WERI-Rb-1 (cell line): ENCODE results near the gene TPST2.

Source experiments
- DNase-seq: peaks from one replicate; pipeline ENCODE4 v3.0.0-alpha.2; 2020
- H3K27ac ChIP-seq: fragments of 250-450 bp; sonication (Bioruptor Pico); 2 replicates; pipeline ENCODE4 v1.5.1; 2020; ENCODE audit warnings: mild to moderate bottlenecking, moderate library complexity
- H3K27me3 ChIP-seq: fragments of 250-450 bp; sonication (Bioruptor Pico); 2 replicates; pipeline ENCODE4 v1.5.1; 2021; ENCODE audit warnings: mild to moderate bottlenecking, low read depth, moderate library complexity; ENCODE audit not compliant: insufficient read depth, severe bottlenecking
- H3K36me3 ChIP-seq: fragments of 250-450 bp; sonication (Bioruptor Pico); 2 replicates; pipeline ENCODE4 v1.5.1; 2020; ENCODE audit warnings: mild to moderate bottlenecking, moderate library complexity
- H3K4me3 ChIP-seq: 2 replicates; pipeline ENCODE4 v1.5.1; 2011; ENCODE audit warnings: low read depth, mild to moderate bottlenecking, control low read depth, low read length
- H3K9me3 ChIP-seq: fragments of 250-450 bp; sonication (Bioruptor Pico); 2 replicates; pipeline ENCODE4 v1.5.1; 2021; ENCODE audit warnings: mild to moderate bottlenecking, moderate library complexity; ENCODE audit not compliant: severe bottlenecking
- TF ChIP-seq, protein P1 (sequence below): IDR thresholded peaks from 2 replicates; pipeline ENCODE4 v1.5.1; 2011; ENCODE audit warnings: low read depth, mild to moderate bottlenecking, control low read depth, inconsistent platforms, low read length

TPST2 gene

GRCh38 chr22:26620197-26620596 is 30.3 kb upstream of the TPST2 start:
- H3K27ac ChIP-seq, result no peak overlapping the region
- no peak overlapping the region for H3K4me3 ChIP-seq
- DNase-seq, result no peak
- H3K27me3 ChIP-seq, result no peaks in the 10 kb centered on the region
- H3K36me3 ChIP-seq, result no peaks in the 10 kb centered on the region
- H3K9me3 ChIP-seq, result no peaks in the 10 kb centered on the region
- TF ChIP-seq, protein P1, sequence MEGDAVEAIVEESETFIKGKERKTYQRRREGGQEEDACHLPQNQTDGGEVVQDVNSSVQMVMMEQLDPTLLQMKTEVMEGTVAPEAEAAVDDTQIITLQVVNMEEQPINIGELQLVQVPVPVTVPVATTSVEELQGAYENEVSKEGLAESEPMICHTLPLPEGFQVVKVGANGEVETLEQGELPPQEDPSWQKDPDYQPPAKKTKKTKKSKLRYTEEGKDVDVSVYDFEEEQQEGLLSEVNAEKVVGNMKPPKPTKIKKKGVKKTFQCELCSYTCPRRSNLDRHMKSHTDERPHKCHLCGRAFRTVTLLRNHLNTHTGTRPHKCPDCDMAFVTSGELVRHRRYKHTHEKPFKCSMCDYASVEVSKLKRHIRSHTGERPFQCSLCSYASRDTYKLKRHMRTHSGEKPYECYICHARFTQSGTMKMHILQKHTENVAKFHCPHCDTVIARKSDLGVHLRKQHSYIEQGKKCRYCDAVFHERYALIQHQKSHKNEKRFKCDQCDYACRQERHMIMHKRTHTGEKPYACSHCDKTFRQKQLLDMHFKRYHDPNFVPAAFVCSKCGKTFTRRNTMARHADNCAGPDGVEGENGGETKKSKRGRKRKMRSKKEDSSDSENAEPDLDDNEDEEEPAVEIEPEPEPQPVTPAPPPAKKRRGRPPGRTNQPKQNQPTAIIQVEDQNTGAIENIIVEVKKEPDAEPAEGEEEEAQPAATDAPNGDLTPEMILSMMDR, result no peak

- Histone ChIP-seq H3K9me3 (no peaks in the 10 kb centered on the region), H3K27me3 (no peaks in the 10 kb centered on the region), H3K4me3 (no peak overlapping the region), H3K36me3 (no peaks in the 10 kb centered on the region), H3K27ac (no peak overlapping the region)
- TF ChIP-seq, protein P1, result no peak
- DNase-seq, result no peak
Measured at GRCh38 chr22:26619510-26619909, 29.6 kb upstream of the TPST2 start.

GRCh38 chr22:26618455-26618854 is 28.5 kb upstream of the TPST2 start:
- H3K9me3 ChIP-seq, result no peaks in the 10 kb centered on the region
- no peaks in the 10 kb centered on the region for H3K27me3 ChIP-seq
- no peak overlapping the region for H3K27ac ChIP-seq
- no peak for DNase-seq
- H3K4me3 ChIP-seq, result no peak overlapping the region
- TF ChIP-seq, protein P1, result no peak
- no peaks in the 10 kb centered on the region for H3K36me3 ChIP-seq

GRCh38 chr22:26617271-26618199 is 27.6 kb upstream of the TPST2 start, which contains the start of gene CRYBB1:
TSS of gene CRYBB1 (minus strand) at chr22:26618027. CDS start at chr22:26616319, 1,708 bp downstream.
- DNase-seq, result no peak
- no peaks in the 10 kb centered on the region for H3K36me3 ChIP-seq
- H3K9me3 ChIP-seq, result no peaks in the 10 kb centered on the region
- no peak within 1 kb of the TSS for H3K4me3 ChIP-seq
- TF ChIP-seq, protein P1, result no peak
- H3K27ac ChIP-seq, result no peak within 1 kb of the TSS
- no peaks in the 10 kb centered on the region for H3K27me3 ChIP-seq

DNA sequence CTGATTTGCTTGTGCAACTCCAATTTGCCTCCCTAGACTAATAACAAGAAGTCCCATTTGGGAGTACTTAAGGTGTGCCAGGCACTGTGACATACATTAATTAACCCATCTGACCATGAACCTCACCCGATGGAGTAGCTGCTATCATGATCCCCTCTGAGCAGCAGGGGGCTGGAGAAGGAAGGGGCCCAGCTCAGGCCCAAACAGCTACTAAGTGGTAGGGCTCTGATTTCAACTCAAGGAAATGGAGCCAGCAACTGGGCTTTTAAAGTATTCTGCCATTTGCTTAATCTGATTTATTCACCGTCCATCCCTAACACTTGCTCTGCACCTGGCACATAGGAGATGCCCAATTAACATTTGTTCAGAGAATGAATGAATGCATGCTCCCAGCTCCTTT is 26.7 kb upstream of the TPST2 start:
- Histone ChIP-seq H3K27ac (no peak overlapping the region), H3K9me3 (no peaks in the 10 kb centered on the region), H3K4me3 (no peak overlapping the region), H3K27me3 (no peaks in the 10 kb centered on the region), H3K36me3 (no peaks in the 10 kb centered on the region)
- DNase-seq, result no peak
- TF ChIP-seq, protein P1, result no peak
